GM19467 (cell line): ENCODE results near the gene ADAM8.
"Not testable (repeated sequence)": the region's sequence is repeated elsewhere in the genome, so short reads cannot be mapped to it uniquely, and the experiment has no call there.

Experiments
- ATAC-seq: cut with Tn5 transposase; IDR thresholded peaks from one replicate; pipeline ENCODE4 v1.9.1; 2021; ENCODE audit warnings: mild to moderate bottlenecking, moderate library complexity; ENCODE audit not compliant: unreplicated experiment

The ADAM8 gene

GRCh38 chr10:133270204-133270603 lies 6.5 kb downstream of the ADAM8 start:
- no peak for ATAC-seq

- ATAC-seq = no peak
Measured at GRCh38 chr10:133269367-133269766, 7.3 kb downstream of the ADAM8 start.

- ATAC-seq = no peak
Measured at GRCh38 chr10:133268532-133268931, 8.1 kb downstream of the ADAM8 start.

- no peak for ATAC-seq
Measured at GRCh38 chr10:133267829-133268228, 8.8 kb downstream of the ADAM8 start.

- no peak for ATAC-seq
Measured at GRCh38 chr10:133267293-133267692, 9.4 kb downstream of the ADAM8 start.

GRCh38 chr10:133266056-133266795 lies 10.4 kb downstream of the ADAM8 start:
- ATAC-seq = no peak

- ATAC-seq = not testable (repeated sequence)
Measured at GRCh38 chr10:133265052-133265451, 11.6 kb downstream of the ADAM8 start.

GRCh38 chr10:133264461-133264860 lies 12.2 kb downstream of the ADAM8 start:
- no peak for ATAC-seq

GRCh38 chr10:133263674-133264073 lies 13.0 kb downstream of the ADAM8 start:
- no peak for ATAC-seq

GRCh38 chr10:133262696-133263095 lies 14.0 kb downstream of the ADAM8 start:
- no peak for ATAC-seq

GRCh38 chr10:133261726-133262325 lies 14.8 kb downstream of the ADAM8 start:
- peak; percentile 33 for ATAC-seq

GRCh38 chr10:133260895-133261725 lies 15.6 kb downstream of the ADAM8 start:
- ATAC-seq = peak; percentile 32

GRCh38 chr10:133259602-133259989 lies 17.1 kb downstream of the ADAM8 start:
- no peak for ATAC-seq

GRCh38 chr10:133258818-133259601 lies 17.7 kb downstream of the ADAM8 start:
- no peak for ATAC-seq

- no peak for ATAC-seq
Measured at GRCh38 chr10:133258066-133258817, 18.4 kb downstream of the ADAM8 start.

- ATAC-seq = no peak
Measured at GRCh38 chr10:133257489-133258065, 19.1 kb downstream of the ADAM8 start.

- no peak for ATAC-seq
Measured at GRCh38 chr10:133255323-133255722, 21.3 kb downstream of the ADAM8 start.

- ATAC-seq = no peak
Measured at GRCh38 chr10:133254421-133255120, 22.1 kb downstream of the ADAM8 start.

GRCh38 chr10:133253361-133253955 lies 23.2 kb downstream of the ADAM8 start:
- no peak for ATAC-seq
